Measurements from ENCODE around the gene TMEM201.

DNA sequence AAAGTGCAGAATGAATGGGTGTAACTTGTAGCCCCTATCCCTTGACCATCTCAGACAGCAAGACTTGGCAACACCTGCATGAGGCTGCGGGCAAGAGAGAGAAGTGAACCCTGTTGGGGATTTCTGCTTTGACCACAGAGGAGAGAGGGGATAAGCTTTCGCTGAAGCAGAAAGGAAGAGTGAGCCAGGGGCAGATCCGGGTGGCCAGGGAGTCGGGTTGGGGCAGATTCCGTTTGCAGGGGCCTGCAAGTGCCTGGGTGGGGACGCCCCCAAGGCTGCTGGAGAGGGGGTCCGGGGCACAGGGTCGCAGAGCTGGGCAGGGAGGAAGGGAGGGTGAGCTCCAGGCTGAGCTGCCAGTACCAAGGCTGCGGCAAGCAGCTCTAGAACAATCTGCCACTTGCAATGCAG lies 37.5 kb downstream of the TMEM201 start:
- TF ChIP-seq, protein P1, sequence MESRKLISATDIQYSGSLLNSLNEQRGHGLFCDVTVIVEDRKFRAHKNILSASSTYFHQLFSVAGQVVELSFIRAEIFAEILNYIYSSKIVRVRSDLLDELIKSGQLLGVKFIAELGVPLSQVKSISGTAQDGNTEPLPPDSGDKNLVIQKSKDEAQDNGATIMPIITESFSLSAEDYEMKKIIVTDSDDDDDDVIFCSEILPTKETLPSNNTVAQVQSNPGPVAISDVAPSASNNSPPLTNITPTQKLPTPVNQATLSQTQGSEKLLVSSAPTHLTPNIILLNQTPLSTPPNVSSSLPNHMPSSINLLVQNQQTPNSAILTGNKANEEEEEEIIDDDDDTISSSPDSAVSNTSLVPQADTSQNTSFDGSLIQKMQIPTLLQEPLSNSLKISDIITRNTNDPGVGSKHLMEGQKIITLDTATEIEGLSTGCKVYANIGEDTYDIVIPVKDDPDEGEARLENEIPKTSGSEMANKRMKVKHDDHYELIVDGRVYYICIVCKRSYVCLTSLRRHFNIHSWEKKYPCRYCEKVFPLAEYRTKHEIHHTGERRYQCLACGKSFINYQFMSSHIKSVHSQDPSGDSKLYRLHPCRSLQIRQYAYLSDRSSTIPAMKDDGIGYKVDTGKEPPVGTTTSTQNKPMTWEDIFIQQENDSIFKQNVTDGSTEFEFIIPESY (IDR thresholded peaks at IDR 0.05; ENCODE audit: borderline replicate concordance, low read depth) = no peak
- TF ChIP-seq, protein P2, sequence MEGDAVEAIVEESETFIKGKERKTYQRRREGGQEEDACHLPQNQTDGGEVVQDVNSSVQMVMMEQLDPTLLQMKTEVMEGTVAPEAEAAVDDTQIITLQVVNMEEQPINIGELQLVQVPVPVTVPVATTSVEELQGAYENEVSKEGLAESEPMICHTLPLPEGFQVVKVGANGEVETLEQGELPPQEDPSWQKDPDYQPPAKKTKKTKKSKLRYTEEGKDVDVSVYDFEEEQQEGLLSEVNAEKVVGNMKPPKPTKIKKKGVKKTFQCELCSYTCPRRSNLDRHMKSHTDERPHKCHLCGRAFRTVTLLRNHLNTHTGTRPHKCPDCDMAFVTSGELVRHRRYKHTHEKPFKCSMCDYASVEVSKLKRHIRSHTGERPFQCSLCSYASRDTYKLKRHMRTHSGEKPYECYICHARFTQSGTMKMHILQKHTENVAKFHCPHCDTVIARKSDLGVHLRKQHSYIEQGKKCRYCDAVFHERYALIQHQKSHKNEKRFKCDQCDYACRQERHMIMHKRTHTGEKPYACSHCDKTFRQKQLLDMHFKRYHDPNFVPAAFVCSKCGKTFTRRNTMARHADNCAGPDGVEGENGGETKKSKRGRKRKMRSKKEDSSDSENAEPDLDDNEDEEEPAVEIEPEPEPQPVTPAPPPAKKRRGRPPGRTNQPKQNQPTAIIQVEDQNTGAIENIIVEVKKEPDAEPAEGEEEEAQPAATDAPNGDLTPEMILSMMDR (IDR thresholded peaks at IDR 0.05) = no peak
- no peak for TF ChIP-seq RCOR1 (IDR thresholded peaks at IDR 0.05; ENCODE audit: low read length)
- TF ChIP-seq GATA2 (CRISPR knock-in tag; IDR thresholded peaks at IDR 0.05) = no peak
- TF ChIP-seq JUND (IDR thresholded peaks at IDR 0.05) = no peak

Data from SK-N-SH (cell line).